GM12878 (cell line): ENCODE results near the gene DYNLT2B. TPM values are rescaled to one million over a fixed set of nuclear protein-coding genes. Genes with fewer than 3 reads are reported as not detected.

Source experiments
- ATAC-seq: fragments of 200-7000 bp; cut with Tn5 transposase; 3 replicates; pipeline ENCODE4 v1.9.1; 2020; ENCODE audit warnings: mild to moderate bottlenecking, moderate library complexity
- BruUV-seq: library from RNA; stranded (reverse); fragments of 400-500 nt; replicated peaks from 2 replicates; lab custom pipeline; 2021; lab: Mats Ljungman, UMichigan
- CTCF ChIA-PET: fragments of 300-600 bp; sonication (Branson Sonifier 250); formaldehyde crosslinking; extraction: SDS; loops from one replicate; lab custom pipeline; 2021; ENCODE audit warnings: inconsistent platforms; lab: Yijun Ruan, JAX
- POLR2A ChIA-PET: fragments of 350-600 bp; formaldehyde crosslinking; extraction: SDS; loops from one replicate; lab custom pipeline; 2021; ENCODE audit warnings: inconsistent platforms; lab: Charles Lee
- RAD21 ChIA-PET: fragments of 300-600 bp; sonication (Branson Sonifier 250); formaldehyde crosslinking; loops from one replicate; lab custom pipeline; 2023; ENCODE audit warnings: antibody characterized with exemption; ENCODE audit not compliant: unreplicated experiment; lab: Charles Lee
- SMC1A ChIA-PET: fragments of 300-600 bp; sonication (Branson Sonifier 250); formaldehyde crosslinking; loops from one replicate; lab custom pipeline; 2023; ENCODE audit not compliant: unreplicated experiment, uncharacterized antibody; lab: Charles Lee
- DNase-seq: peaks from one replicate; pipeline ENCODE4 v3.0.0-alpha.2; 2011; ENCODE audit warnings: low read depth, low spot score
- FAIRE-seq: peaks from 3 replicates; lab custom pipeline; 2011; peaks lifted over from hg19 to GRCh38; lab: Jason Lieb, UNC
- H2AFZ ChIP-seq: 2 replicates; pipeline ENCODE4 v1.6.0; 2011; ENCODE audit warnings: low read depth, low read length, control low read depth; ENCODE audit not compliant: control insufficient read depth
- H3K27ac ChIP-seq: 2 replicates; pipeline ENCODE4 v1.5.1; 2011; ENCODE audit warnings: control low read depth; ENCODE audit not compliant: control insufficient read depth, insufficient read depth
- H3K27me3 ChIP-seq, 2 experiments: replicated peaks in 1 of 2; 2 replicates each; pipeline versions ENCODE4 v1.6.0 to v1.6.1; 2011; ENCODE audit warnings: low read length in 1 of 2; ENCODE audit not compliant: control insufficient read depth in 2 of 2, insufficient read depth in 2 of 2
- H3K36me3 ChIP-seq, 2 experiments: 2 replicates each; pipeline ENCODE4 v1.5.1; 2011; ENCODE audit warnings: low read length in 1 of 2; ENCODE audit not compliant: control insufficient read depth in 2 of 2, insufficient read depth in 2 of 2
- H3K4me1 ChIP-seq: 2 replicates; pipeline ENCODE4 v1.6.1; 2011; ENCODE audit warnings: mild to moderate bottlenecking, low read length, moderate library complexity, mixed read lengths; ENCODE audit not compliant: control insufficient read depth, insufficient read depth
- H3K4me2 ChIP-seq: 2 replicates; pipeline ENCODE4 v1.6.0; 2011; ENCODE audit warnings: control low read depth; ENCODE audit not compliant: control insufficient read depth, insufficient read depth
- H3K4me3 ChIP-seq: fragments of 200-600 bp; sonication (generic); 2 replicates; pipeline ENCODE4 v1.5.1; 2016
- H3K79me2 ChIP-seq: 2 replicates; pipeline ENCODE4 v1.6.0; 2011; ENCODE audit warnings: low read length; ENCODE audit not compliant: control insufficient read depth, insufficient read depth
- H3K9ac ChIP-seq: 2 replicates; pipeline ENCODE4 v1.8.0; 2011; ENCODE audit warnings: low read length, control low read depth, mixed read lengths; ENCODE audit not compliant: control insufficient read depth, insufficient read depth
- H3K9me3 ChIP-seq: replicated peaks from 3 replicates; pipeline ENCODE4 v1.5.1; 2011; ENCODE audit warnings: mild to moderate bottlenecking, low read length; ENCODE audit not compliant: control insufficient read depth, insufficient read depth
- H4K20me1 ChIP-seq: 2 replicates; pipeline ENCODE4 v1.6.0; 2011; ENCODE audit not compliant: control insufficient read depth, insufficient read depth
- ASH2L ChIP-seq: fragments of 300-600, 200-600 bp; sonication (generic); IDR thresholded peaks from 2 replicates; pipeline ENCODE4 v1.6.1; 2017; ENCODE audit warnings: low read depth, mild to moderate bottlenecking, borderline replicate concordance
- BCL3 ChIP-seq: IDR thresholded peaks from 2 replicates; pipeline ENCODE4 v1.6.1; 2011; ENCODE audit warnings: borderline replicate concordance, low read depth, mild to moderate bottlenecking, moderate library complexity, low read length; ENCODE audit not compliant: insufficient read depth, poor library complexity, severe bottlenecking
- CHD1 ChIP-seq: IDR thresholded peaks from 2 replicates; pipeline ENCODE4 v1.6.1; 2012; ENCODE audit warnings: low read depth, low read length, improper control_type of control experiment
- DPF2 ChIP-seq: fragments of 450-650 bp; IDR thresholded peaks from 2 replicates; pipeline ENCODE4 v1.6.1; 2017; ENCODE audit warnings: mild to moderate bottlenecking
- EED ChIP-seq: sonication (generic); IDR thresholded peaks from 2 replicates; pipeline ENCODE4 v1.6.1; 2016; ENCODE audit warnings: antibody characterized with exemption, low read depth
- EZH2 ChIP-seq: IDR thresholded peaks from 2 replicates; pipeline ENCODE4 v1.6.1; 2012; ENCODE audit warnings: low read depth, mild to moderate bottlenecking, control low read depth, inconsistent platforms, low read length, borderline replicate concordance; ENCODE audit not compliant: control insufficient read depth
- RAD21 ChIP-seq: IDR thresholded peaks from 2 replicates; pipeline ENCODE4 v1.6.1; 2011; ENCODE audit warnings: mild to moderate bottlenecking, low read depth, low read length, moderate library complexity; ENCODE audit not compliant: insufficient read depth
- RUNX3 ChIP-seq: IDR thresholded peaks from 2 replicates; pipeline ENCODE4 v1.6.1; 2012; ENCODE audit warnings: low read length, inconsistent platforms
- SPI1 ChIP-seq: IDR thresholded peaks from 2 replicates; pipeline ENCODE4 v1.6.1; 2011; ENCODE audit warnings: low read depth, mild to moderate bottlenecking, low read length, moderate library complexity, borderline replicate concordance; ENCODE audit not compliant: insufficient read depth
- SREBF1 ChIP-seq: IDR thresholded peaks from 2 replicates; pipeline ENCODE4 v1.6.1; 2012; ENCODE audit warnings: mild to moderate bottlenecking, low read length
- ZBED1 ChIP-seq: IDR thresholded peaks from 2 replicates; pipeline ENCODE4 v1.6.1; 2016; ENCODE audit warnings: borderline replicate concordance
- WGBS: methylation state at CpG from one replicate; pipeline ENCODE4 v1.1.6; 2016; ENCODE audit warnings: low lambda C conversion rate; ENCODE audit not compliant: insufficient replicate concordance, insufficient coverage; ENCODE audit errors: missing lambda C conversion rate; 5-methylcytosine and 5-hydroxymethylcytosine counted together
- in situ Hi-C: fragments of 300-500 bp; cut with MboI; formaldehyde crosslinking; loops from 9 replicates; pipeline ENCODE4 v1.14.3; 2018; ENCODE audit warnings: mixed read lengths
- intact Hi-C: fragments of 100-400 bp; cut with micrococcal nuclease; formaldehyde crosslinking; loops from one replicate; pipeline ENCODE4 v1.14.2; 2022; ENCODE audit not compliant: unreplicated experiment
- polyA plus RNA-seq, 11 experiments: library from polyadenylated mRNA; depleted of rRNA in 4 of 11; unstranded in 6 of 11; stranded (reverse) in 5 of 11; fragments of >200 nt; fragmentation: Nextera tagmentation in 4 of 11; fragmentation: Illumina TruSeq in 1 of 11; extraction: Ambion mirVana in 4 of 11; extraction: Trizol in 1 of 11; gene quantifications; 1 replicate in 1 of 11; 2 replicates in 10 of 11; pipeline versions ENCODE4 v1.2.1 to v1.2.3, GENCODE V29; 2011 to 2016; ENCODE audit warnings: inconsistent platforms in 2 of 11, missing spikeins in 2 of 11, low read depth in 1 of 11
- total RNA-seq, 4 experiments: library from RNA; depleted of rRNA in 3 of 4; stranded (reverse); fragments of >200 nt in 3 of 4; fragmentation: Illumina TruSeq in 1 of 4; extraction: Trizol in 1 of 4; gene quantifications; 2 replicates each; pipeline versions ENCODE4 v1.2.1 to v1.2.3, GENCODE V29; 2013 to 2021

Gene DYNLT2B
- total and polyA plus RNA-seq, 10 of the 15 experiments (the other 5 are each of a cell fraction or from before 2014, with no cell fraction given), result 8.6 to 89.7 (median 21.9) TPM

- POLR2A ChIA-PET, result interaction anchor here (0.6 kb wide), 2 partner anchors 38 to 389 kb away, joined by 3 to 4 read pairs; no protein-coding TSS in a partner anchor
- in situ Hi-C loops (no loop called here), intact Hi-C loops (no loop called here)
- SMC1A ChIA-PET, result interaction anchor here (0.7 to 1.2 kb wide), 3 partner anchors 24 to 93 kb away, joined by 3 to 4 read pairs (median 4); no protein-coding TSS in a partner anchor
- Histone ChIP-seq H4K20me1 (no peaks in the 10 kb centered on the region), H3K36me3 (no peaks in the 10 kb centered on the region), H3K9me3 (no peaks in the 10 kb centered on the region; the same call in 2 of the 3 replicates), H3K4me3 (no peak overlapping the region), H3K4me2 (no peak overlapping the region), H3K79me2 (no peaks in the 10 kb centered on the region), H2AFZ (no peak overlapping the region), H3K9ac (no peak overlapping the region), H3K4me1 (peaks cover 4% of the 10 kb centered on the region; the same call in 1 of the 2 replicates), H3K27me3 (no peaks in the 10 kb centered on the region), H3K27ac (no peak overlapping the region)
- WGBS, result 65% methylated on average over 7 of the region's 7 CpGs
- RAD21 ChIA-PET, result no interaction called here
- TF ChIP-seq RUNX3 (no peak), ASH2L (no peak), ZBED1 (no peak), EZH2 (no peak), BCL3 (no peak), CHD1 (no peak), RAD21 (no peak), DPF2 (no peak), EED (no peak), SREBF1 (no peak), SPI1 (no peak)
- FAIRE-seq (no peak), DNase-seq (no peak), ATAC-seq (no peak)
- BruUV-seq, result no TSS peak
- CTCF ChIA-PET, result interaction anchor here (0.6 to 0.8 kb wide), 2 partner anchors 66 to 80 kb away, joined by 3 read pairs; no protein-coding TSS in a partner anchor
Measured at GRCh38 chr3:196341137-196341536, 23.1 kb upstream of the DYNLT2B start.
